NOMO-1 treated with DMSO at 0.1 percent for 48 hours (cell line): ENCODE results near the gene KPNA6.
"Not testable (repeated sequence)": the region's sequence is repeated elsewhere in the genome, so short reads cannot be mapped to it uniquely, and the experiment has no call there.

Experiments used
- DNase-seq: peaks from one replicate; lab custom pipeline; 2025; ENCODE audit not compliant: unreplicated experiment; lab: John Stamatoyannopoulos, UW

Gene KPNA6

GRCh38 chr1:32100359-32100758, 7.5 kb upstream of the KPNA6 start:
- DNase-seq, result peak; percentile 75

GRCh38 chr1:32100807-32101708, 6.8 kb upstream of the KPNA6 start:
- no peak for DNase-seq

GRCh38 chr1:32104127-32104526, 3.7 kb upstream of the KPNA6 start:
- no peak for DNase-seq

GRCh38 chr1:32105338-32105737, 2.5 kb upstream of the KPNA6 start:
- no peak for DNase-seq

GRCh38 chr1:32106663-32107275, 1.1 kb upstream of the KPNA6 start:
- DNase-seq, result peak; percentile 54

- no peak for DNase-seq
Measured at GRCh38 chr1:32111040-32111623, 3.3 kb downstream of the KPNA6 start.

GRCh38 chr1:32111789-32112188, 3.9 kb downstream of the KPNA6 start:
- no peak for DNase-seq

- no peak for DNase-seq
Measured at GRCh38 chr1:32112806-32113375, 5.0 kb downstream of the KPNA6 start.

GRCh38 chr1:32113436-32113835, 5.6 kb downstream of the KPNA6 start:
- DNase-seq, result not testable (repeated sequence)

GRCh38 chr1:32114420-32114819, 6.6 kb downstream of the KPNA6 start:
- no peak for DNase-seq

GRCh38 chr1:32115496-32115895, 7.6 kb downstream of the KPNA6 start:
- DNase-seq, result no peak

GRCh38 chr1:32116531-32116930, 8.7 kb downstream of the KPNA6 start:
- DNase-seq, result no peak

GRCh38 chr1:32122151-32122550, 14.3 kb downstream of the KPNA6 start:
- DNase-seq, result peak; percentile 69

- DNase-seq, result not testable (repeated sequence)
Measured at GRCh38 chr1:32123361-32123760, 15.5 kb downstream of the KPNA6 start.

- no peak for DNase-seq
Measured at GRCh38 chr1:32125313-32125712, 17.5 kb downstream of the KPNA6 start.

- no peak for DNase-seq
Measured at GRCh38 chr1:32126770-32127169, 18.9 kb downstream of the KPNA6 start.

GRCh38 chr1:32127409-32128198, 19.7 kb downstream of the KPNA6 start:
- DNase-seq, result no peak

GRCh38 chr1:32128479-32128878, 20.6 kb downstream of the KPNA6 start:
- no peak for DNase-seq

- no peak for DNase-seq
Measured at GRCh38 chr1:32128964-32129363, 21.1 kb downstream of the KPNA6 start.

- DNase-seq, result not testable (repeated sequence)
Measured at GRCh38 chr1:32133950-32134280, 26.1 kb downstream of the KPNA6 start.

GRCh38 chr1:32137111-32137510, 29.3 kb downstream of the KPNA6 start:
- no peak for DNase-seq
